HG03457 (cell line): ENCODE measurements around the gene PRR35.

Source experiments
- ATAC-seq: cut with Tn5 transposase; IDR thresholded peaks from one replicate; pipeline ENCODE4 v1.9.1; 2021; ENCODE audit warnings: moderate number of reproducible peaks; ENCODE audit not compliant: unreplicated experiment

Gene PRR35

DNA sequence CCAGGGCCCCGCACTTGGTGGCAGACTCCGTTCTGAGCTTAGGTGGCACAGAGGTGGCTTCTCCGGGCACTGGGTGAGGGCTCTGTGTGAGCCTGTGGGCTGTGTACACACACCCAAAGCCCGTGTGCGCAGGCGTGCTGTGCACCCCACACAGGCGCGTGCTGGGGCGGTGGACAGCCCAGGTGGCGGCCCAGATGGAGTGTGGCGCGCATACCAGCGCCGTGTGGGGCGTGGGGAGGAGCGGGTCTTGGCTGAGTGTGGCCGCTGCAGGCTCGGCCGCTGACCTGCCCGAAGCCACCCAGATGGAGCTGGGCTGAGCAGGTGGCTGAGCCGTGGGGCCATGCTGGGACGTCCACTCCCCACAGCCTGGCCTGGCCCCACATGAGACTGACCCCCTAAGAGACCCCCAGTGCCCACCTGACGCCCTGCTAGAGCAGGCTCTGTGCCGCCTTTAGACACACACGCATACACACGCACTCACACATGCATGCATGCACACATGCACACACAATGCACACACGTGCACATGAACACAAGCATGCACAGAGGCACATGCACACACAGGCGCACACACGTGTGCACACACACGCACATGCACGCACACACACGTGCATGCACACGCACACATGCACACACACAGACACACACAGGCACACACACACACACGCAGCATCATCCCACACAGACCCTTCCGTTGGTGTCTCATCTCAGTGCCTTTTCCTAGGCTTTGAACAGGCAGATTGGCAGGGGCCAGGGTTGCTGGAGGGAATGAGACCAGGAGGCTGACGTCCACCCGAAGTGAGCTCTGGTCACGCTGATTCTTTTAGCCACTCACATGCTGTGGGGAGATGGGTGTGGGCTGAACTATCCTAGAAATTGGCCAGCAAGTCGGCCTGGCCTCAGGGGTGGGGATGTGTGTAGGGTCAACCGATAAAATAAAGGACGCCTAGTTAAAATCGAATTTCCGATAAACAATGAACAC is 2.1 kb downstream of the PRR35 start:
- ATAC-seq = no peak

GRCh38 chr16:563072-563644 is 3.0 kb downstream of the PRR35 start:
- ATAC-seq = no peak

DNA sequence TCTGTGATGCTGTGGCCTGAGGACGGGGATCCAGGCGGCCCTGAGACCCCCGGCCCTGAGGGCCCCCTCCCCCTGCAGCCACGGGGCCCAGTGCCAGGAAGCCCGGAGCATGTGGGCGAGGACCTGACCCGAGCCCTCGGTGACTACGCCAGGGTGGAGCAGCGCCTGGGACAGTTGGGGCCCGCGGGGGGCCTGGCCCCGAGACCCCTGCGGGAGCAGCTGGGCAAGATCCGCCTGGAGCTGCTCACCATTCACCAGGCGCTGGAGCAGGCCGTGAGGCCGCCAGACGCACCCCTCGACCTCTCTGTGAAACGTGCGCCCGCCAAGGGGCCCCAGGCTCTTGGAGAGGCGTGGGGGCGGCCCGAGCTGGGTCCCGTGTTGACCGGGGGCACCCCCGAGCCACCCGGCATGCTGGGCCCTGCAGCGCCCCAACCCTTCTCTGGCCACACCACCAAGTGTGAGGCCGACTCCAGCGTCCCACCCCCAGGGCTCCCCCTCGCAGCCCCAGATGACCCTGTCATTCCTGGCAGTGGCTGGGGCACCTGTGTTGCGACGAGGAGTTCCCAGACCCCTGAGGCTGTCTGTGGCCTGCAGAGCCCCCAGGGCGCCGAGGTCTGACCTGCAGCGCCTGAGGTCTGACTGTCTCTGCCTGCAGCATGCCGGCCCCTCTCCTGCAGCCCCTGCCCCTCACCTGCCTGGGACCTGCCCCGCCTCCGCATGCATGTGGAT is 4.7 kb downstream of the PRR35 start:
- no peak for ATAC-seq

- no peak for ATAC-seq
Measured at GRCh38 chr16:565419-566330, 5.5 kb downstream of the PRR35 start.

DNA sequence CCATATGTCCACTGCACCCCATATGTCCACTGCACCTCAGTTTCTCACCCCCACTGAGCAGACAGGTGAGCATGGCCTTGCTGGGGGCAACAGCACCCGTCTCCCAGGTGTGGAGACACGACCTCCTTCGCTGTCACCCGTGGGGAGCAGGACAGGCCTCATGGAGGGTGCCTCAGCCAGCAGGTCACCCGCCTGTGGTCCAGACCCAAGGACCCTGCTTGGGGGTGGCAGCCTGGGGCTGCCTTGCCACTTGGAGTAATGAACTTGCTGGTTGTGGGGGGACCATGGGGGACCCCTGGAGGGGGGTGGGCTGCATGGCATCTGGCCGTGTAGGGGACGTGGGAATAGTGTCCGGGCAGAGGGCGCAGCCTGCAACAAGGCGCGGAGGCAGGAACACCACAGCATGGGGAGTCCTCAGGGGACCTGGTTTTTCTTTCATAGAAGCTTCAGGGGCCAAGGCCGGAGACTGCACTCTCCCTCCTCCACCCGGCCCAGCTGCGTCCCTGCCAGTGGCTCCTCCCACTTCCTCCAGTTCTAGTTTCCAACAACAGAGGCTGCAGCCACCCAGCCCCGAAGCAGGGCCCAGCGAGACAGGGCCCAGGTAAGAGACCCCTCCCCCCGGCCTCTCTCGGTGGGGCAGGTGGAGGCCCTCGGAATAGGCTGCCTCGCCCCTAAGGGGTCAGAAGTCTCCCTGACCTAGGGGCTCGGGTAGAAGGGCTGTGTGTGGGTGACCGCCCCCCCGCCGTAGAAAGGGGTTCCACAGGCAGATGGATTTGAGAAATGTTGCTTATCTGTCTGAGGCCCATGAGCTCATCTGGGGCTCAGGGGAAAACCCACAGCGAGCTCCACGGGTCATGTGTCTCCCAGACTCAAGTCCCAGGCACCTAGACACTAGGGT is 6.5 kb downstream of the PRR35 start, which contains the start of gene NHLRC4:
Gene NHLRC4, plus strand, starts transcription at position 531 of the 898 bp plus-strand sequence. CDS start 1,043 bp downstream, outside the sequence.
- no peak for ATAC-seq

DNA sequence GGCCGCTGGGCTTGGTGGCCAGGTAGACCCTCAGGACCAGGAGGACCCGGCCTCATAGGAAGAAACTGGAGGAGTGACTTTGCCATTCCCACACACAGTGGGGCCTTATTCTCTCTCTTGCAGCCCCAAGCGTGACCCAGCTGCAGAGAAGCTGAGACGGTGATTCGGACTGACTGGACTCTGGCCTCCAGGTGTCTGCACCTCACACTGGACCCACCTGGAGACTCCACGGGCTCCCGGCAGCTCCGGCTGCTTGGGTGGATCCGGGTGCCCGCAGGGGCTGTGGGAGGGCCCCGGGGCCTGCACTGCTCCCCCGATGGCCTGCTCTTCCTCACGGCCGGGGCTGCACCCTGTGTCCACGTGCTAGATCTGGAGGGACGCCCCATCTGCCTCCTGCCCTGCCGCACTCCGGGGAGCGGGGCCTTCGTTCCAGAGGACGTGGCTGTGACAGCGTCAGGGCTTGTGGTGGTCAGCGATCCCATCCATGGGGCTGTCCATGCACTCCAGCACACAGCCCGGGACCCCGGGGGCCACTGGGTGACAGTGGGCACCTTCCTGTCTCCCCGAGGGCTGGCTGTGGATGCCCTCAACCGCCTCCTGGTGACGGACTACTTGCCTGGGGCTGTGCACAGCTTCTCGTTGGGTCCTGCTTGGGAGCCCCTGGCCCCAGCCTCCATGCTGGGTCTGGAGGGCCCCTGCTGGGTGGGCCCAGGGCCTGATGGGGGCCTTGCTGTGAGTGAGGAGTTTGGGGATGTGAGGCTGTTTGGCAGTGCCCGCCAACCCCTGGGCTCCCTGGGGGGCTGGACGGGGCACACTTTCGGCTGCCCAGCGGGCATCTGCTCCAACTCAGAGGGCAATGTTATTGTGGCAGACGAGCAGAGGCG is 7.4 kb downstream of the PRR35 start:
- no peak for ATAC-seq

- no peak for ATAC-seq
Measured at GRCh38 chr16:568401-569258, 8.4 kb downstream of the PRR35 start.

DNA sequence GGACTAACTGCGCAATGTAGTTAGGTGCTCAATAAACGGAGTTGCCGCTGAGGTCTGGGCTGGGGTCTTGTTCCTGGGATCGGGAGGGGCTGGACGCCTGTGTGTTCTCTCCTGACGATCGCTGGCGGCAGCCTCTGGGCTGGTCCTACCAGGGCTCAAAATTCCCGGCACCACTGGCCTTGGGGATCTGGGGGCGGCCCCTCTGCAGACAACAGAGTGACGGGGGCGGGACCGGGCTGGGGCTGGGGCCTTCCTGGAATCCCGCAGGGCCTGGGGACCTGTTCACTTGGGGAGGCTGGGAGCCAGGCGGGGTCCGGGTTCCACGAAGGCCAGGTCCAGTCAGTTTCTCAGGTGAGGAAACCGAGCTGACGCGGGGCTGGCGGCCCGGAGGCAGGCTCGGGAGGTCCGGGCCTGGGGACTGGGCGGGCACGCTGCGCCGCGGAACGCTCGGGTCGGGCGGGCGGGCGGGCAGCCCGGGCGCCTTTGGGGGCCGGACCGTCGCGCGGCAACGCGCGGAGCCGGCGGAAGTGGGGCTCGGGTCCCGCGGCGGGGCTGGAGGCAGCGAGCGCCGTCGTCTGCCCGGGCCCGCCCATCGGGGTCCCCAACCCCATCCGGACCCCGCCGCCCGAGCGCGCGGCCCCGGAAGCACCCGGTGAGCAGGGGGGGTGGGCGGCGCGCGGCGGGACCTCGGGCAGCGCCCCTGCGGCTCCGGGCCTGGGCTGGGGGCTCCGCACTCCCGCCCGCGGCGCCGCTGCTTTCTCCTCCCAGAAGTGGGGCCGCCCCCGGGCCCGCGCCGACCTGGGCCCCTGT is 9.5 kb downstream of the PRR35 start, which contains the start of gene PIGQ:
Gene PIGQ, plus strand, starts transcription at position 524 of the 810 bp plus-strand sequence. CDS start 4,107 bp downstream, outside the sequence.
- ATAC-seq = no peak

DNA sequence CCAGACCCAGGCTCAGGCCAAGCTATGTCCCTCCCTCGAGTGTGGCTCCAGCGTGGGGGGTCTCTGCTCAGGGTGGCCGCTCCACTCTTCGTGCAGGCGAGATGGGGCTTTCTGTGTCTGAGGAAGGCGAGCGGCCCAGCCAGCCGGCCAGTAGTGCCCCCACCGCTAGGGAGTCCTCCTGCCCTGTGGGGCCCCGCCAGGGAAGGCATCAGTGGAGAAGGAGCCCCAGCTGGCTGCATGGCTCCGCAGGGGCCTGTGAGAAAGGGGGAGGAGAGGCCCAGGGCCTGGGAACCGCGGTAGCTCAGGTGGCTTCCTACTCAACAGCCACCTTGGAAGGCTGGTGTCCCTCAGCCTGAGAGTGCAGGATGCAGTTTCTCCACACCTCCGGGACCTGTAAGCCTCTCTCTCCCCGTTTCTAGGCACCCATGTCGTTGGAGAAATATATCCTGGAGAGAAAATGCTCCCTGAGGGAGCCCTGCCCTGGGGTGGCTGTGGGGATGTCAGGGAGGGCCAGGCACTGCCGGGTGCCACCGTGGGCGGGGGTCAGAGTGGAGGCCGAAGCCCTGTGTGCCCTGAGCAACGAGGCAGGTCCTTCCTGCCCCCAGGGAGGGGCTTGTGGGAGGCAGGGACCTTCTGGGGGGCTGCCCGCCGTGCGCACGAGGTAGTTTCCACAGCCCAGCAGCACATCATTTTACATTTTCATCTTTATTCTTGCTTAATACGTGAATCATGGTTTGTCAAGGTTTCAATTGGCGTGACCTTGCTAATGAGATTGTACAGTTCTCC is 12.9 kb downstream of the PRR35 start:
- ATAC-seq = no peak

- no peak for ATAC-seq
Measured at GRCh38 chr16:574021-574760, 14.0 kb downstream of the PRR35 start.

DNA sequence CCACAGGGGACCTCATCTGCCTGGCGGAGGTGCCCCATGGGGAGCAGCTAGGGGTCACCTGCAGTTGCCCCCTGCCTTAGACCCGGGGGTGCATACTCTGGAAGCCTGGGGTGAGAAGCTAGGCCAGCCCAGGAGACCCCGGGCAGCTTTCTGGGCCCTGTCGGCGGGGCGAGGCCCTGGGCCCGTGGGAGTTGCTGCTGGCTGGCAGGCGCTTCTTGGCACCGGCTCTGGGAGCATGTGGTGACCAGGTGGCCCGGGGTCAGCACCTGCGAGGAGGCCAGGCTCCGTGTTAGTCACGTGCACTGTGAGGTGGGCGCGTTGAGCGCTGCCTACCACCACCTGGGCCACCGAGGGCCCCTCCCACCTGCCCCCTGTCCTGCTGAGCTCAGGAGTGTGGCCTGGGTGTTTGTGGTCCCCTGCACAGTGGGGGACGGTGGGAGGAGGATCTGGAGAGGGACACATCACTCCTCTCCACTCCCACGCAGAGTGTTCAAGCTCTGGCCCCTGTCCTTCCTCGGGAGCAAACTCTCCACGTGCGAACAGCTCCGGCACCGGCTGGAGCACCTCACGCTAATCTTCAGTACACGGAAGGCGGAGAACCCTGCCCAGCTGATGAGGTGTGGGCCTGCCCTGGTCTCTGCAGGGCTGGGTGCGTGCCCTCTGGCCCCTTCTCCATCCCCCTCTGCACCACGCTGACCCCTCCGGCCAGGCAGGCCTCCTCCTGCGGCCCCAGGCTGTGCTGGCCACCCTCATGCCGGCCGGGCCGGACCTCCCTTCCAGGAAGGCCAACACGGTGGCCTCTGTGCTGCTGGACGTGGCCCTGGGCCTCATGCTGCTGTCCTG is 15.4 kb downstream of the PRR35 start:
- ATAC-seq = no peak

GRCh38 chr16:576197-576822 is 16.1 kb downstream of the PRR35 start:
- ATAC-seq = no peak

GRCh38 chr16:576823-577201 is 16.6 kb downstream of the PRR35 start:
- no peak for ATAC-seq

- no peak for ATAC-seq
Measured at GRCh38 chr16:577796-578195, 17.6 kb downstream of the PRR35 start.
